HG03060 (cell line): ENCODE measurements around the gene HPSE2.
"Not testable (repeated sequence)": the region's sequence is repeated elsewhere in the genome, so short reads cannot be mapped to it uniquely, and the experiment has no call there.

Experiments
- ATAC-seq: cut with Tn5 transposase; IDR thresholded peaks from one replicate; pipeline ENCODE4 v1.9.1; 2021; ENCODE audit warnings: low read depth, moderate number of reproducible peaks; ENCODE audit not compliant: unreplicated experiment

The HPSE2 gene

GRCh38 chr10:99010286-99010685, 225.4 kb downstream of the HPSE2 start:
- ATAC-seq: no peak

DNA sequence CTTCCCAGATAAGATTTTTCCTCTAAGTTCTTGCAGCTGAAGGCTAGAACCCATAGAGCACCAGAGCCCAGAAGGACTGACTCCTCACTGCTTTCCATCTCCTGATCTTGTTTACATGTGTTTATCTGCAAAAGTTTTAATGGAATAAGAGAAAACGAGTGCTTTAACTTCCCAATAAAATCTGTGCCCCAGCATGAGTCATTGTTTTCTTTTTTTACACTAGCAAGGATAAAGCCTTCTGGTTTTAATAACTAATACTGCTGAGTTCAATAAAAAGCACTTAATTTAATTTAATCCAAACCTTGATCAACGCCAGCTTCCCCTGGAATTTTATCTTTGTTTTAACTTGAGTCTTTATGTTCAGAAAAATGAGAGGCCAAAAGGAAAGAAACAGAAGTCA, 227.6 kb downstream of the HPSE2 start:
- ATAC-seq: no peak

- no peak for ATAC-seq
Observed at GRCh38 chr10:99007457-99007856, 228.2 kb downstream of the HPSE2 start.

DNA sequence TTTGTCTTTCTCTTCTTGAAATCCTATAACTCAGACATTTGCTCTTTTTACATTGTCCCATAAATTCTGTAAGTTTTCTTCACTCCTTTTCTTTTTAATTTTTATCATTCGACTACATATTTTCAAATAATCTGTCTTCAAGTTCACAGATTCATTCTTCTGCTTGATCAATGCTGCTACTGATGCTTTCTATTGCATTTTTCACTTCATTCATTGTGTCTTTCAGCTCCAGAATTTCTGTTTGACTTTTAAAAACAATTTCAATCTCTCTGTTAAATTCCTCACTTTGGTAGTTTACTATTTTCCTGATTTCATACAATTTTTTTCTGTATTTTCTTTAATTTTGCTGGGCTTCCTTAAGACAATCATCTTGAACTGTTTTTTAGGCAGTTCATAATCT, 230.4 kb downstream of the HPSE2 start:
- no peak for ATAC-seq

GRCh38 chr10:99004738-99005137, 230.9 kb downstream of the HPSE2 start:
- no peak for ATAC-seq

- ATAC-seq: no peak
Observed at GRCh38 chr10:99002392-99002791, 233.3 kb downstream of the HPSE2 start.

DNA sequence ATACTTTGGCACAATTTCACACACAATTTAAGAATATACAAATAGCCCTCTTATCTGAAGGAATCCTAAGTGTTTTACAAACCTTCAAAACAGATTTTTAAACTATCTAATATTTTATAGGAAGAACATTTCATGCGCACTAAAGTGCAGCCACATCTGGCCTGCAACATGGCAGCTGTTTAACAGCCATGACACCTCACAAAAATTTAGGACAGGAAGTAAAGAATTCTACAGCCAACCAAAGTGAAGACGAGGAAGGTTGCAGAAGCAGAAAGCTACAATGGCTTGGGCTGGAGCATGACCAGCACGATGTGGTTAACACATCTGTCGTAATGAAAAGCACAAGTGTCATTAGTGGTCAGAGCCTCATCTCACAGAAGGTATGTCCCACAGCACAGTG, 238.1 kb downstream of the HPSE2 start:
- no peak for ATAC-seq

DNA sequence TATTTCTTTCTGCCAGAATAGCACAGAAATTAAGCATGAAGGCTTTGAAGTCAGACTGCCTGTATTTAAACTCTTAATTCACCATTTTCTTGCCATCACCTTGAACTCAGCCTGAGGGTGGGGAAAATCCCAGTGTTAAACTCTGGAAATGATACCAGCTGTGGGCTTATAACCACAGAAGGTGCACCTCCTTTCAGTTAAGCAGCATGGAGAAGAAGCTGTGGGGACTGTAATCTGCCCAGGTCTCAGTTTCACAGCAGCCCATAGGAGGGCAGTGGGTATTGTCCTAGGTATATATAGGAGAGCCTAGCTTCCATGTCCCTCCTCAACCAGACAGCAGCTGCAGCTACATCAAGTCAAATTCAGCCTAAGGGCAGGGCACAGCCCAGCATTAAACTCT, 241.6 kb downstream of the HPSE2 start:
- ATAC-seq: no peak

DNA sequence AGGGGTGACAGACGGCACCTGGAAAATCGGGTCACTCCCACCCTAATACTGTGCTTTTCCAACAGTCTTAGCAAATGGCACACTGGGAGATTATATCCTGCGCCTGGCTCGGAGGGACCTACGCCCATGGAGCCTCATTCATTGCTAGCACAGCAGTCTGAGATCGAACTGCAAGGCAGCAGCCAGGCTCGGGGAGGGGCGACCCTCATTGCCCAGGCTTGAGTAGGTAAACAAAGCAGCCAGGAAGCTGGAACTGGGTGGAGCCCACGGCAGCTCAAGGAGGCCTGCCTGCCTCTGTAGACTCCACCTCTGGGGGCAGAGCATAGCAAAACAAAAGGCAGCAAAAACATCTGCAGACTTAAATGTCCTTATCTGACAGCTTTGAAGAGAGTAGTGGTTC, 251.9 kb downstream of the HPSE2 start:
- not testable (repeated sequence) for ATAC-seq

- no peak for ATAC-seq
Observed at GRCh38 chr10:98980353-98980752, 255.3 kb downstream of the HPSE2 start.

GRCh38 chr10:98971464-98971863, 264.2 kb downstream of the HPSE2 start:
- ATAC-seq: no peak

- no peak for ATAC-seq
Observed at GRCh38 chr10:98967601-98968000, 268.1 kb downstream of the HPSE2 start.

DNA sequence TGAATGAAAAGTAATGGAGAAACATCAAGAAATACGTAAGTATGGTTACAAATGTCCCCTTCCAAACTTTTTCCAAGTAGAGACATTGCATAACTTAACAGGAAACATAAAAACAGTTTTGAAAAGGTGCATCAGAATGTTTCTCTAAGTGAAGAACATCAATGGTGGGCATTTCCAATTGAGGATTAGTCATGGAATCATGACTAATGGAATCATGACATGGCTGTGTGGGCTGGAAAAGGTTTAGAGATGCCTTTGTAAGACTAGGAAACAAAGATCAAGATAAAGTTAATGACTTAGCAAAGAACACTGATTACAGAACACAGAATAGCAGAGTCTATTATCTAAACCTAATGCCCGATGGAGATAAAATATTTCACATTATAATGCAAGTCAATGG, 272.0 kb downstream of the HPSE2 start:
- ATAC-seq: no peak

- no peak for ATAC-seq
Observed at GRCh38 chr10:98959379-98959778, 276.3 kb downstream of the HPSE2 start.

- ATAC-seq: no peak
Observed at GRCh38 chr10:98957801-98958200, 277.9 kb downstream of the HPSE2 start.

- ATAC-seq: no peak
Observed at GRCh38 chr10:98956576-98957260, 278.9 kb downstream of the HPSE2 start.

GRCh38 chr10:98953251-98953650, 282.4 kb downstream of the HPSE2 start:
- ATAC-seq: no peak

- no peak for ATAC-seq
Observed at GRCh38 chr10:98951269-98952000, 284.2 kb downstream of the HPSE2 start.

- no peak for ATAC-seq
Observed at GRCh38 chr10:98950106-98950505, 285.5 kb downstream of the HPSE2 start.

- no peak for ATAC-seq
Observed at GRCh38 chr10:98949306-98949705, 286.3 kb downstream of the HPSE2 start.

DNA sequence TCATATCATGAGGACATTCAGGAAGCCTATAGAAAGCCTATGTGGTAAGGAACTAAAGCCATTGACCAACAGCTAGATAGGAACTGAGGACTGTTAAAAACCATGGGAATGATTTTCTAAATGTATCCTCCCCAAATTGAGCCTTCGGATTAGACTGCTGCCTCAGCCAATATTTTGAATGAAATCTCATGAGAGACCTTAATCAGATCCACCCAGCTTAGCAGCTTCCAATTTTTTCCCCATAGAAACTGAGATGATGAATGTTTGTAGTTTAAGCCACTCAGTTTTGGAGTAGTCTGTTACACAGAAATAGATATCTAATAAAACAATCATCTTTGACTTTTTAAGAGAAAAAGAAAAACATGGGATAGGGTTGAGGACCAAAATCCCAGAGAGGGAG, 292.0 kb downstream of the HPSE2 start:
- no peak for ATAC-seq

DNA sequence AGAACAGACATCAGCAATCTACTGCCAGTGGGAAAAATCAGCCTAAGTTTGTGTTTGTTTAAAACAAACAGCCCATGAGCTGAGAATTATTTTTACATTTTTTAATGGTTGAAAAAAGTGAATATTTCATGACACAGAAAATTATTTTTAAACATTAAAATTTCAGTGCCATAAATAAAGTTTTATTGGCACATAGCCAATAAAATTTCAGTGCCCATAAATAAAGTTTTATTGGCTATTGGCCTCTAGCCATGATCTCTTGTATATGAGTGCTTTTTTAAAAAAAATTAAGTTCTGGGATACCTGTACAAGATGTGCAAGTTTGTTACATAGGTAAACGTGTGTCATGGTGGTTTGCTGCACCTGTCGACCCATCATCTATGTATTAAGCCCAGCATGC, 305.9 kb downstream of the HPSE2 start:
- no peak for ATAC-seq
